Measurements from ENCODE around the gene UGT1A5.
"Not testable (repeated sequence)": the region's sequence is repeated elsewhere in the genome, so short reads cannot be mapped to it uniquely, and the experiment has no call there.

UGT1A5 gene

GRCh38 chr2:233693963-233694362 is 18.7 kb upstream of the UGT1A5 start:
- no peak for DNase-seq (ENCODE audit: low spot score)

GRCh38 chr2:233698740-233699139 is 14.0 kb upstream of the UGT1A5 start:
- DNase-seq (ENCODE audit: low spot score), result no peak

DNA sequence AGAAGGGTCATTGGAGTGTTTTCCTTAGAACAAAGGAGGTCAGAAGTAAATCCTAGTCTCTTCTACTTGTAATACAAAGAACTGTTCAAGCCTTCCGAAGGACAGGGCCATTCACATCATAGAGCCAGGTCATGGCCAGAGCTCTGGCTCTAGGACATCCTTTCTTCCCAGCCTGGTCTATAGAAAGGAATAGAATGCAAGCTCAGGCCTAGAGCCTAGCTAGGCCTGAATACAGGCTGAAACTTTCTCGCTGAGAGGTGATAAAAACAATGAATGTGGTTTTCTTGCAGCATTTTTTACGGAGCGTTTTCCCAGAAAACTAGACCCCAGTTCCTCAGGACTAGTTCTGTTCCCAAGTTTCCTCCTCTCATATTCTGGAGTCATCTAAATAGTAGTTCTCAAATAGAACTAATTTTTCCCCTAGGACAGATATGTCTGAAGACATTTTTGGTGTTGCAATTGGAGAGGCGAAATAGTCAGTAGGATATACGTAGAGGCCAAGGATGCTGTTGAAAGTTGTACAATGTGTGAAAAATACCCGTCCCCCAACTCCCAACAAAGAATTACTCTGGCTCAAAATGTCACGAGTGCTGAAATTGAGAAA is 13.2 kb upstream of the UGT1A5 start:
- DNase-seq (ENCODE audit: low spot score), result no peak

GRCh38 chr2:233700028-233700635 is 12.6 kb upstream of the UGT1A5 start:
- DNase-seq (ENCODE audit: low spot score), result no peak

DNA sequence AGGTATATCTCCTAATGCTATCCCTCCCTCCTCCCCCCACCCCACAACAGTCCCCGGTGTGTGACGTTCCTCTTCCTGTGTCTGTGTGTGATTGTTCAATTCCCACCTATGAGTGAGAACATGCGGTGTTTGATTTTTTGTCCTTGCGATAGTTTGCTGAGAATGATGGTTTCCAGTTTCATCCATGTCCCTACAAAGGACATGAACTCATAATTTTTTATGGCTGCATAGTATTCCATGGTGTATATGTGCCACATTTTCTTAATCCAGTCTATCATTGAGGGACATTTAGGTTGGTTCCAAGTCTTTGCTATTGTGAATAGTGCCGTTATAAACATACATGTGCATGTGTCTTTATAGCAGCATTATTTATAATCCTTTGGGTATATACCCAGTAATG is 11.9 kb upstream of the UGT1A5 start:
- DNase-seq (ENCODE audit: low spot score), result not testable (repeated sequence)

DNA sequence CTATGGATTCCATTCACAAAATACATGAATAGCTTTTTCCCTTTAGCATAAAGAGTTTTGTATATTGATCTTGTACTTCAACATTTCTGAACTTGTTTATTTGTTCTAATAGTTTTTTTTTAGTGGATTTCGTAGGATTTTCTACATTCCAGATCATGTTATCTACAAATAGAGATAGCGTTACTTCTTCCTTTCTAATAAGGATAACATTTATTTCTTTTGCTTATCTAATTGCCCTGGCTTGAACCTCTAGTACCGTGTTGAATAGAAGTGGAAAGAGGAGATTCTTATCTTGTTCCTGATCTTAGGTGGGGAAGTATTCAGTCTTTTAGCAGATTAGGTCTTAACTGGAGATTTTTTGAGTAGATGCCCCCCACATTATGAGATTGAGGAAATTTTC is 10.5 kb upstream of the UGT1A5 start:
- DNase-seq (ENCODE audit: low spot score), result no peak

DNA sequence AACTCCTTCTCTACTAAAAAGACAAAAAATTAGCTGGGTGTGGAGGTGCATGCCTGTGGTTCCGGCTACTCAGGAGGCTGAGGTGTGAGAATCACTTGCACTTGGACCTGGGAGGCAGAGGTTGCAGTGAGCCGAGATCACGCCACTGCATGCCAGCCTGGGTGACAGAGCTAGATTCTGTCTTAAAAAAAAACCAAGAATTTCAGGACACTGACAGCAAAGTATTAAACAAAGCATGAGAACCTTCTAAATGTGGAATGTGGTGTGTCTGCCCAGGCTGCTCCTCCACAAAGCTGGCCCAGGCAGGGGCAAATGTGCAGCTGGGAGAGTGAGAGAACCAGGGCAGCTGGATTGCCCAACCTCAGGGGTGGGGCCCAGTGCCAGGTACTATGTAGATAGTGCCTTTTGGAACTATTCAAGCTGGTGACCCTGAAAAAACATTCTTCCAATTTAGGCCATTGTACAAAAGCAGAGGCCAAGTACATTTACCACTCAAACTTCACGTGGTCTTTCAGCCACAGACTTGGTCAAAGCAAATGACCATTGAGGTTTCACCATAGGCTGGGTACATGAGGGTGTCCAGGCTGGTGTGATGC is 6.7 kb upstream of the UGT1A5 start:
- no peak for DNase-seq (ENCODE audit: low spot score)

DNA sequence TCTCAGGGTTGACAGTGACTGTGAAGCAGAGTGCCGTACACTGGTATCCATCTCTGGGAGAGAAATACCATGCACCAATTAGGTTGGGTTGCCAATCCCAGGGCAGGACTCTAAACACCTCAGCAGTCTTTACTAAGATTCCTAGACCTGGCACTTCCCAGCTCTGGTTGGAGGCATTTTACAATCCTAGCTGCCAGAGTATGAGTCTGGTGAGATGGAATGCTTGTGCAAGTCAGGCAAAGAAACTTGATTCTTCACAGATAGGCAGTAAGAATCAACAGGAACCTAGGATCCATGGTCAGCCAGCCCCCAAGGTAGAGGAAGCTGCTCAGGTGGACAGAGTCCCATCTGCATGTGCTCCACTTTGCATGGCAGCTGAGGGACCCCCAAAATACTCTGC is 6.0 kb upstream of the UGT1A5 start:
- no peak for DNase-seq (ENCODE audit: low spot score)

DNA sequence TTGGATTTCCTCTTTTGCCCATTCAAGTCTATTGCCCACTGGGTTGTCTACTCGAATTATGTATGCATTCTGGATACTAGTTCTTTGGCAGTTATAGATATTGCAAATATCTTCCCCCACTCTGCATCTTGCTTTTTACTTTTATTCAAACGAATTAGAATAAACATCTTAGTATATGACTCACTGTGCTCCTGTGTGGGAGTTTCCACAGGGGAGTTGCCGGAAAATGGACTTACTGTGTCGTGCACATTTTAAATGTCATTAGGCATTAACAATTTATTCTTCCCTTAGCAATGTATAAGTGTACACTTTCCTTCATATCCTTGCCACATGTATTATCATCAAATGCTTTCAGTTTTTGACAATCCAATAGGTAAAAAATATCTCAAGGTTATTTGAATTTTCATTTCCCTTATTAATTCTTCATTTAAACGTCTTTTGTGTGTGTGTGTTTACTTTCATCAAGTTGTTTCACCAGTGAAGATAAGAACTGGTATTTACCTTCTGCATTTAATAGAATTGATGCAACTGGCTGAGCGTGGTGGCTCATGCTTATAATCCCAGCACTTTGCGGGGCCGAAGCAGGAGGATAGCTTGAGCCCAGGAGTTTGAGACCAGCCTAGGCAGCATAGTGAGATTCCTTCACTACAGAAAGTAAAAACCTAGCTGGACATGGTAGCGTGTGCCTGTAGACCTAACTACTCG is 4.6 kb upstream of the UGT1A5 start:
- peak; percentile 70 for DNase-seq (ENCODE audit: low spot score)

GRCh38 chr2:233708942-233709341 is 3.8 kb upstream of the UGT1A5 start:
- no peak for DNase-seq (ENCODE audit: low spot score)

DNA sequence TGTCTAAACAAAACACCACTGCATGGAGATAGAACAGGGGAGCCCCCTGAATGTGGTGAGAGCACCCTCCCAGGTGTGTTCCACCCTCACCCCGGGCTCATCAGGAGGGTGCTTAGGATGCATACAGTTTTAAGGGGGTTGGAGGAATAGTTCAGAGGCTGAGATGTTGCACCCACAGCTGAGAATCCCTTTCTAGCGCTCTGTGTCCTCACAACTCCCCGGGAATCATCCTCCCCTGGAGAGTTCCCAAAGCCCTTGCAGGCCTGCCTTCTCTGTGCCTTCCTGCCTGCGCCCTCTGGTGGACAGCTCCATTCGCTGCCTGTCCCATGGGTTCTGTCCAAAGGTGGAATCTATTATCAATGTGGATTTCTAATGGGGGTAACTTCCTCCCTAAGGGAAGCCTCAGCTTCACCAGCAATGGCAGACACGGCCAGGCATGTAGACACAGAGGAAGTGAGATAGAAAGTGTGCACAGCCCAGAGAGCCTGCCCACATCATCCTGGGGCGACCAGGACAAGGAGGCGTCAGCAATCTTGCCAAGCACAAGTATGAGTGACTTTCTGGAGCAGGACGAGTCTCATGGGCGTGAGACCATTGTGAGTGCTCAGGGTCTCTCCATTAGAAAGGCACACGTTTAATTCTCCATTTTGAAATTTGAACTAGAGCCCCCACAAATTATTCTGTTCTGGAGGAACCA is 1.2 kb upstream of the UGT1A5 start:
- DNase-seq (ENCODE audit: low spot score), result peak; percentile 65

DNA sequence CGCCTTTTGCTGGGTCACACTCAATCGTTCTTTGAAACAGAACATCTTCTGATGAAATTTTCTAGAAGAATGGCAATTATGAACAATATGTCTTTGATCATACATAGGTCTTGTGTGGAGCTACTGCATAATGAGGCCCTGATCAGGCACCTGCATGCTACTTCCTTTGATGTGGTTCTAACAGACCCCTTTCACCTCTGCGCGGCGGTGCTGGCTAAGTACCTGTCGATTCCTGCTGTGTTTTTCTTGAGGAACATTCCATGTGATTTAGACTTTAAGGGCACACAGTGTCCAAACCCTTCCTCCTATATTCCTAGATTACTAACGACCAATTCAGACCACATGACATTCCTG is 532 bp downstream of the UGT1A5 start:
- no peak for DNase-seq (ENCODE audit: low spot score)

DNA sequence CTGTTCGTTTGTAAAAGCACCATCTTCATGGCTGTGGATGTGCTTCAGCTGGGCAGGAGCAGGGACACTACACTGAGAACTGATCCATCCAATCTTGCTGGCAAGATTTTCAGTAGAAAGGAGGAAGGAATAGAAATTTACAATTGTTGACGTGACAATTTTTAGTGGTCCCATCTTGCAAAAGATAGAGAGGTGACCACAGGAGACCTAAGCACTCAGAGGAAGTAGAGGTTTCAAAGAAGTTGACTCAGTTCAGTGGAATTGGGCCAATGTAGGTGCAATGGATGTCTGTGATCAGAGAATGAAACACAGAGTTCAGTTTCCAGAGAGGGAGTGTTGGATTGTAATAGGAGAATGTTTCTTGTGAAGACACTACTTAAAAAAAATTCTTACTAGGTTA is 1.4 kb downstream of the UGT1A5 start:
- DNase-seq (ENCODE audit: low spot score), result no peak

- DNase-seq (ENCODE audit: low spot score), result no peak
Measured at GRCh38 chr2:233718552-233718951, 5.8 kb downstream of the UGT1A5 start, which contains the start of gene UGT1A4. Gene UGT1A4, plus strand, starts transcription at chr2:233718736. Its CDS starts 85 bp downstream, at chr2:233718821.

GRCh38 chr2:233728723-233729301 is 16.1 kb downstream of the UGT1A5 start, which contains the start of gene UGT1A3:
Gene UGT1A3, plus strand, starts transcription at chr2:233729042. Its CDS starts 85 bp downstream, at chr2:233729127.
- no peak for DNase-seq (ENCODE audit: low spot score)

DNA sequence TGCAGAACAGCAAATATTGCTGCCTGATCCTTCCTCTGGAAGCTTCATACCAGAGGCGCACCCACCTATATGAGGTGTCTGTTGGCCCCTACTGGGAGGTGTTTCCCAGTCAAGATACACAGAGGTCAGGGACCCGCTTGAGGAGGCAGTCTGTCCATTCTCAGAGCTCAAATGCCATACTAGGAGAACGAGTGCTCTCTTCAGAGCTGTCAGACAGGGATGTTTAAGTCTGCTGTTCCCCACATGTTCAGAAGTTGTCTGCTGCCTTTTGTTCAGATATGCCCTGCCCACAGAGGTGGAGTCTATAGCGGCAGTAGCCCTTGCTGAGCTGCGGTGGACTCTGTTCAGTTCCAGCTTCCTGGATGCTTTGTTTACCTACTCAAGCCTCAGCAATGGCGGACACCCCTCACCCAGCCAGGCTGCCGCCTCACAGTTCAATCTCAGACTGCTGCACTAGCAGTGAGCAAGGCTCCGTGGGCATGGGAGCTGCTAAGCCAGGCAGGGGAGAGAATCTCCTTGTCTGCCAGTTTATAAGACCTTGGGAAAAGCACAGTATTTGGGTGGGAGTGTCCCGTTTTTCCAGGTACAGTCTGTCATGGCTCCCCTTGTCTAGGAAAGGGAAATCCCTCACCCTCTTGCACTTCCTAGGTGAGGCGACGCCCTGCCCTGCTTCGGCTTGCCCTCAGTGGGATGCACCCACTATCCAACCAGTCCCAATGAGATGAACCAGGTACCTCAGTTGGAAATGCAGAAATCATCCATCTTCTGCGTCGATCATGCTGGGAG is 24.4 kb downstream of the UGT1A5 start:
- not testable (repeated sequence) for DNase-seq (ENCODE audit: low spot score)

DNA sequence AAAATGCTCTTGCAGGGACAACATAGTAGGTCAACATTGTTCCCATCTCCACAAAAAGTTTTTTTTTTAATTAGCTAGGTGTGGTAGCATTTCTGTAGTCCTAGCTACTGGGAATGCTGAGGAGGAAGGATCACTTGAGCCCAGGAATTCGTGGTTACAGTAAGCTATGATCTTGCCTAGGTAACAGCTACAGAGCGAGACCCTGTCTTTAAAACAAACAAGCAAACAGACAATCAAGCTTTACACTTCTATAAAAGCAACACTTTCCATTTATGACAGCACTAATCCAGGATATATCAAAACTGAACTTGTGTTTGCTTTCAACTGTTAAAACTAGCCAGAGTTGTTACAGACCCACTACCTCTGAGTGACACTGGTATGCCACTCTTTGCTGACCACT is 28.2 kb downstream of the UGT1A5 start:
- no peak for DNase-seq (ENCODE audit: low spot score)

DNA sequence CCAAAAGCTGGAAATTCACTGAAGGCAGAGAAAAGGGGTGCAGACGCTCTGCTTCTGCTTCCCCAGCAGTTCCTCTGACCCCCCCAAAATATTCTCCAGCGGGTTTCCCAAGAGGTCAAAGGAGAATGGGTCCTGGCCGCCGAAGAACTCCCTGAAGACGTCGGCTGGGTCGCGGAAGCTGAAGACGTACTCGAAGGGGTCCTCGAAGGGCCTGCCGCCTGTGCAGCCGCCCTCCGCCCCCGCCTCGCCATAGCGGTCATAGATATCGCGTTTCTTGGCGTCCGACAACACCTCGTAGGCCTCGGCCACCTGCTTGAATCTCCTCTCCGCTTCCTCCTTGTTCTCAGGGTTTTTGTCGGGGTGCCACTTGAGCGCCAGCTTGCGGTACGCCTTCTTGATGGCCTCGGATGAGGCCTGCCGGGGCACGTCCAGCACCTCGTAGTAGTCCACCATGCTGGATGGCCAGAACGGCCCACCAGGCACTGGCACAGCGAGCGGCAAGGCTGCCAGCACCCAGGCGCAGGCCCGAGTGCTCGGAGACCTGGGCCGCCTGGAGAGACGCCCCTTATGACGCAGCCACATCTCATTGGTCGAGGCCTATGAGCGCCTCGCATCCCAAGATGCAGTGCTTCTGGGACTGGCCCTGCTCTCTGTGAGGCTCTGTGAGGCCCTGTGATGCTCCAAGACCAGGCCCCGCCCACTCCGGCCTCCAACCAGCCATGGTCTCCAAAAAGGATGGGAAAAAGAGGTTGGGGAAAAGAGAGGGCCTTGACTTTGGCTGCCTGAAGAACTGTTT is 31.0 kb downstream of the UGT1A5 start:
- DNase-seq (ENCODE audit: low spot score), result no peak

DNA sequence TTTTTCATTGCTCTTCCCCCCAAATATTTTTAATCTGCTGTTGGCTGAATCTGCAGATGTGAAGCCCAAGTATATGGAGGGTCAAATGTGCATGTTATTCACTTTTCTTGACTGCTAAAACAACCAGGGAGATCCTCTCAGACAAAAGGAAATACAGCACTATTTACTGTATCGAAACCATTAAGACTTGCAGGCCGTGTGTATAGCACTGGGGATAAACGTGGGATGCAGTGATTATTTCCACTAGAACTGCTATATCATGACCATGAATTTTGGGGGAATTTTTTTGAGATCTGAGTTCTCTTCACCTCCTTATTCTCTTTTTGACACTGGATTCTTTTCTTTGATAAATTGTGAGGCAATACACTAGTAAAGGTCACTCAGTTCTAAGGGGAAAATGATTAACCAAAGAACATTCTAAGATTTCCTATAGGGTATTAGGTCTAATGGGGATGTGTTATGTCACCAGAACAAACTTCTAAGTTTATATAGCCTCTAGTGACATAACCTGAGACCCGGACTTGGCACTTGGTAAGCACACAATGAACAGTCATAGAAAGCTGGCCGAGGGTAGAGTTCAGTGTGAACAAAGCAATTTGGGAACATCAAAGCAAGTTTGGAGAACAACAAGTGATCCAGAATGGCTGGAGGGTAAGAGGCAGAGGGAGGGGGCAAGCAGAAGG is 32.5 kb downstream of the UGT1A5 start:
- DNase-seq (ENCODE audit: low spot score), result no peak

- DNase-seq (ENCODE audit: low spot score), result not testable (repeated sequence)
Measured at GRCh38 chr2:233745838-233746237, 33.1 kb downstream of the UGT1A5 start.

All from COLO829 (cell line).